HepG2 (cell line): ENCODE measurements around the gene ZNF84. TPM values are rescaled to one million over a fixed set of nuclear protein-coding genes. Genes with fewer than 3 reads are reported as not detected.

Source experiments
- ARID3A ChIP-seq: IDR thresholded peaks from 2 replicates; pipeline ENCODE4 v1.6.1; 2012; ENCODE audit warnings: low read depth, low read length, improper control_type of control experiment
- BRCA1 ChIP-seq: sonication (generic); formaldehyde crosslinking; IDR thresholded peaks from 2 replicates; pipeline ENCODE4 v1.4.0; 2020; ENCODE audit warnings: missing genetic modification reagents
- CTCF ChIP-seq: sonication (generic); formaldehyde crosslinking; IDR thresholded peaks from 2 replicates; pipeline ENCODE4 v1.5.0; 2020; ENCODE audit warnings: mild to moderate bottlenecking, missing genetic modification reagents, moderate library complexity
- HCFC1 ChIP-seq: fragments of 150-350 bp; IDR thresholded peaks from 2 replicates; pipeline ENCODE4 v1.6.1; 2014; ENCODE audit warnings: low read depth, low read length
- HNF1A ChIP-seq, 2 experiments: sonication (generic) in 1 of 2; formaldehyde crosslinking in 1 of 2; IDR thresholded peaks; 2 replicates each; pipeline versions ENCODE4 v1.4.0 to v1.6.1; 2016 to 2020; ENCODE audit warnings: borderline replicate concordance in 1 of 2, low read depth in 1 of 2, mild to moderate bottlenecking in 1 of 2, missing genetic modification reagents in 1 of 2
- HOXA3 ChIP-seq: sonication (generic); formaldehyde crosslinking; IDR thresholded peaks from 2 replicates; pipeline ENCODE4 v1.5.0; 2020; ENCODE audit warnings: missing genetic modification reagents
- KDM5B ChIP-seq: sonication (generic); formaldehyde crosslinking; IDR thresholded peaks from 2 replicates; pipeline ENCODE4 v1.4.0; 2020; ENCODE audit warnings: missing genetic modification reagents, mild to moderate bottlenecking, borderline replicate concordance
- MAFG ChIP-seq: sonication (generic); formaldehyde crosslinking; IDR thresholded peaks from 2 replicates; pipeline ENCODE4 v1.5.1; 2020; ENCODE audit warnings: mild to moderate bottlenecking, missing genetic modification reagents
- MYNN ChIP-seq: sonication (generic); formaldehyde crosslinking; IDR thresholded peaks from 2 replicates; pipeline ENCODE4 v1.4.0; 2020; ENCODE audit warnings: mild to moderate bottlenecking, low read depth, missing genetic modification reagents
- RNF219 ChIP-seq: sonication (generic); formaldehyde crosslinking; IDR thresholded peaks from 2 replicates; pipeline ENCODE4 v1.5.0; 2020; ENCODE audit warnings: mild to moderate bottlenecking, missing genetic modification reagents
- SP4 ChIP-seq: sonication (generic); formaldehyde crosslinking; IDR thresholded peaks from 2 replicates; pipeline ENCODE4 v1.8.1; 2023; ENCODE audit warnings: mild to moderate bottlenecking, missing genetic modification reagents
- UBTF ChIP-seq: sonication (generic); formaldehyde crosslinking; IDR thresholded peaks from 2 replicates; pipeline ENCODE4 v1.4.0; 2020; ENCODE audit warnings: mild to moderate bottlenecking, missing genetic modification reagents
- ZEB1 ChIP-seq: IDR thresholded peaks from 2 replicates; pipeline ENCODE4 v1.6.1; 2012; ENCODE audit warnings: mild to moderate bottlenecking, low read depth, inconsistent platforms; ENCODE audit not compliant: insufficient replicate concordance
- ZKSCAN8 ChIP-seq: IDR thresholded peaks from 2 replicates; pipeline ENCODE4 v1.6.1; 2016; ENCODE audit warnings: borderline replicate concordance, missing genetic modification reagents, missing compliant biosample characterization
- ZNF329 ChIP-seq: sonication (generic); formaldehyde crosslinking; IDR thresholded peaks from 2 replicates; pipeline ENCODE4 v1.9.0; 2021; ENCODE audit warnings: low read depth, mild to moderate bottlenecking, missing genetic modification reagents
- ZNF549 ChIP-seq: sonication (generic); formaldehyde crosslinking; IDR thresholded peaks from 2 replicates; pipeline ENCODE4 v1.5.0; 2020; ENCODE audit warnings: missing genetic modification reagents
- polyA plus RNA-seq, 8 experiments: library from polyadenylated mRNA; depleted of rRNA in 3 of 8; stranded (reverse) in 7 of 8; unstranded in 1 of 8; fragments of >200 nt; fragmentation: Illumina TruSeq in 4 of 8; extraction: Trizol in 4 of 8; gene quantifications; 2 replicates each; pipeline versions ENCODE4 v1.2.1 to v1.2.3, GENCODE V29; 2011 to 2016; ENCODE audit warnings: low read depth in 4 of 8, missing spikeins in 1 of 8, mixed read lengths in 1 of 8; ENCODE audit not compliant: insufficient read depth in 1 of 8
- total RNA-seq, 5 experiments: library from RNA; depleted of rRNA; stranded (reverse); fragments of >200 nt; fragmentation: Illumina TruSeq; extraction: Trizol; gene quantifications; 2 replicates each; pipeline ENCODE4 v1.2.3, GENCODE V29; 2016; ENCODE audit warnings: low read depth in 1 of 5

The ZNF84 gene
- total and polyA plus RNA-seq, 2 of the 13 experiments (the other 11 are each of a cell fraction or from before 2014, with no cell fraction given): 15.5 to 21.8 TPM

GRCh38 chr12:133080026-133080367 is 42.7 kb downstream of the ZNF84 start (continued):
- TF ChIP-seq ZNF329 (CRISPR knock-in tag): no peak
- TF ChIP-seq UBTF: no peak
- TF ChIP-seq KDM5B (CRISPR knock-in tag): no peak
- no peak; the same call in 1 of the 2 replicates for TF ChIP-seq CTCF (CRISPR knock-in tag)
- no peak for TF ChIP-seq ZNF549 (CRISPR knock-in tag)
- peak; percentile 96 for TF ChIP-seq SP4 (CRISPR knock-in tag)
- no peak for TF ChIP-seq HNF1A (IDR thresholded peaks at IDR 0.05; ENCODE audit: low read depth)
- TF ChIP-seq HNF1A (CRISPR knock-in tag; IDR thresholded peaks at IDR 0.05; ENCODE audit: borderline replicate concordance): no peak
- no peak; the same call in 1 of the 2 replicates for TF ChIP-seq ZKSCAN8 (CRISPR knock-in tag)
- TF ChIP-seq MYNN (CRISPR knock-in tag): no peak
- TF ChIP-seq HCFC1: peak; percentile 97
- TF ChIP-seq BRCA1: peak; percentile 87; the same call in 1 of the 2 replicates
- no peak for TF ChIP-seq ZEB1
- TF ChIP-seq HOXA3 (CRISPR knock-in tag): peak; percentile 93
- no peak for TF ChIP-seq ARID3A
- no peak for TF ChIP-seq MAFG
- TF ChIP-seq RNF219: no peak
